GM12878 (cell line): ENCODE measurements around the gene TEKT1. TPM values are rescaled to one million over a fixed set of nuclear protein-coding genes. Genes with fewer than 3 reads are reported as not detected.

Source experiments
- ATAC-seq: fragments of 200-7000 bp; cut with Tn5 transposase; 3 replicates; pipeline ENCODE4 v1.9.1; 2020; ENCODE audit warnings: mild to moderate bottlenecking, moderate library complexity
- BruUV-seq: library from RNA; stranded (reverse); fragments of 400-500 nt; replicated peaks from 2 replicates; lab custom pipeline; 2021; lab: Mats Ljungman, UMichigan
- CTCF ChIA-PET: fragments of 300-600 bp; sonication (Branson Sonifier 250); formaldehyde crosslinking; extraction: SDS; loops from one replicate; lab custom pipeline; 2021; ENCODE audit warnings: inconsistent platforms; lab: Yijun Ruan, JAX
- POLR2A ChIA-PET: fragments of 350-600 bp; formaldehyde crosslinking; extraction: SDS; loops from one replicate; lab custom pipeline; 2021; ENCODE audit warnings: inconsistent platforms; lab: Charles Lee
- RAD21 ChIA-PET: fragments of 300-600 bp; sonication (Branson Sonifier 250); formaldehyde crosslinking; loops from one replicate; lab custom pipeline; 2023; ENCODE audit warnings: antibody characterized with exemption; ENCODE audit not compliant: unreplicated experiment; lab: Charles Lee
- SMC1A ChIA-PET: fragments of 300-600 bp; sonication (Branson Sonifier 250); formaldehyde crosslinking; loops from one replicate; lab custom pipeline; 2023; ENCODE audit not compliant: unreplicated experiment, uncharacterized antibody; lab: Charles Lee
- DNase-seq: peaks from one replicate; pipeline ENCODE4 v3.0.0-alpha.2; 2011; ENCODE audit warnings: low read depth, low spot score
- FAIRE-seq: peaks from 3 replicates; lab custom pipeline; 2011; peaks lifted over from hg19 to GRCh38; lab: Jason Lieb, UNC
- H2AFZ ChIP-seq: 2 replicates; pipeline ENCODE4 v1.6.0; 2011; ENCODE audit warnings: low read depth, low read length, control low read depth; ENCODE audit not compliant: control insufficient read depth
- H3K27ac ChIP-seq: 2 replicates; pipeline ENCODE4 v1.5.1; 2011; ENCODE audit warnings: control low read depth; ENCODE audit not compliant: control insufficient read depth, insufficient read depth
- H3K27me3 ChIP-seq, 2 experiments: replicated peaks in 1 of 2; 2 replicates each; pipeline versions ENCODE4 v1.6.0 to v1.6.1; 2011; ENCODE audit warnings: low read length in 1 of 2; ENCODE audit not compliant: control insufficient read depth in 2 of 2, insufficient read depth in 2 of 2
- H3K36me3 ChIP-seq, 2 experiments: 2 replicates each; pipeline ENCODE4 v1.5.1; 2011; ENCODE audit warnings: low read length in 1 of 2; ENCODE audit not compliant: control insufficient read depth in 2 of 2, insufficient read depth in 2 of 2
- H3K4me1 ChIP-seq: 2 replicates; pipeline ENCODE4 v1.6.1; 2011; ENCODE audit warnings: mild to moderate bottlenecking, low read length, moderate library complexity, mixed read lengths; ENCODE audit not compliant: control insufficient read depth, insufficient read depth
- H3K4me2 ChIP-seq: 2 replicates; pipeline ENCODE4 v1.6.0; 2011; ENCODE audit warnings: control low read depth; ENCODE audit not compliant: control insufficient read depth, insufficient read depth
- H3K4me3 ChIP-seq: fragments of 200-600 bp; sonication (generic); 2 replicates; pipeline ENCODE4 v1.5.1; 2016
- H3K79me2 ChIP-seq: 2 replicates; pipeline ENCODE4 v1.6.0; 2011; ENCODE audit warnings: low read length; ENCODE audit not compliant: control insufficient read depth, insufficient read depth
- H3K9ac ChIP-seq: 2 replicates; pipeline ENCODE4 v1.8.0; 2011; ENCODE audit warnings: low read length, control low read depth, mixed read lengths; ENCODE audit not compliant: control insufficient read depth, insufficient read depth
- H3K9me3 ChIP-seq: replicated peaks from 3 replicates; pipeline ENCODE4 v1.5.1; 2011; ENCODE audit warnings: mild to moderate bottlenecking, low read length; ENCODE audit not compliant: control insufficient read depth, insufficient read depth
- H4K20me1 ChIP-seq: 2 replicates; pipeline ENCODE4 v1.6.0; 2011; ENCODE audit not compliant: control insufficient read depth, insufficient read depth
- ATF7 ChIP-seq: fragments of 450-650 bp; IDR thresholded peaks from 2 replicates; pipeline ENCODE4 v1.6.1; 2016; ENCODE audit warnings: low read depth, mild to moderate bottlenecking
- BACH1 ChIP-seq: fragments of 450-650 bp; IDR thresholded peaks from 2 replicates; pipeline ENCODE4 v1.6.1; 2017; ENCODE audit warnings: mild to moderate bottlenecking, borderline replicate concordance
- DPF2 ChIP-seq: fragments of 450-650 bp; IDR thresholded peaks from 2 replicates; pipeline ENCODE4 v1.6.1; 2017; ENCODE audit warnings: mild to moderate bottlenecking
- HDGF ChIP-seq: fragments of 450-650 bp; IDR thresholded peaks from 2 replicates; pipeline ENCODE4 v1.6.1; 2016; ENCODE audit warnings: antibody characterized with exemption
- IKZF1 ChIP-seq: fragments of 450-650 bp; conservative IDR thresholded peaks from 2 replicates; pipeline ENCODE4 v1.6.1; 2017; ENCODE audit warnings: antibody characterized with exemption, mild to moderate bottlenecking
- IKZF2 ChIP-seq, 2 experiments: fragments of 450-650 bp; IDR thresholded peaks; 2 replicates each; pipeline ENCODE4 v1.6.1; 2017; ENCODE audit warnings: mild to moderate bottlenecking in 2 of 2, moderate library complexity in 2 of 2
- NBN ChIP-seq: fragments of 450-650 bp; IDR thresholded peaks from 2 replicates; pipeline ENCODE4 v1.6.1; 2016
- POU2F2 ChIP-seq: IDR thresholded peaks from 3 replicates; pipeline ENCODE4 v1.6.1; 2011; ENCODE audit warnings: low read depth, mild to moderate bottlenecking, low read length, borderline replicate concordance
- RAD21 ChIP-seq: IDR thresholded peaks from 2 replicates; pipeline ENCODE4 v1.6.1; 2011; ENCODE audit warnings: mild to moderate bottlenecking, low read depth, low read length, moderate library complexity; ENCODE audit not compliant: insufficient read depth
- RUNX3 ChIP-seq: IDR thresholded peaks from 2 replicates; pipeline ENCODE4 v1.6.1; 2012; ENCODE audit warnings: low read length, inconsistent platforms
- SMARCA5 ChIP-seq: fragments of 450-650 bp; IDR thresholded peaks from 2 replicates; pipeline ENCODE4 v1.6.1; 2017; ENCODE audit warnings: mild to moderate bottlenecking
- ZSCAN29 ChIP-seq: fragments of 450-650 bp; IDR thresholded peaks from 2 replicates; pipeline ENCODE4 v1.6.1; 2017; ENCODE audit warnings: mild to moderate bottlenecking, moderate library complexity
- WGBS: methylation state at CpG from one replicate; pipeline ENCODE4 v1.1.6; 2016; ENCODE audit warnings: low lambda C conversion rate; ENCODE audit not compliant: insufficient replicate concordance, insufficient coverage; ENCODE audit errors: missing lambda C conversion rate; 5-methylcytosine and 5-hydroxymethylcytosine counted together
- in situ Hi-C: fragments of 300-500 bp; cut with MboI; formaldehyde crosslinking; loops from 9 replicates; pipeline ENCODE4 v1.14.3; 2018; ENCODE audit warnings: mixed read lengths
- intact Hi-C: fragments of 100-400 bp; cut with micrococcal nuclease; formaldehyde crosslinking; loops from one replicate; pipeline ENCODE4 v1.14.2; 2022; ENCODE audit not compliant: unreplicated experiment
- polyA plus RNA-seq, 11 experiments: library from polyadenylated mRNA; depleted of rRNA in 4 of 11; unstranded in 6 of 11; stranded (reverse) in 5 of 11; fragments of >200 nt; fragmentation: Nextera tagmentation in 4 of 11; fragmentation: Illumina TruSeq in 1 of 11; extraction: Ambion mirVana in 4 of 11; extraction: Trizol in 1 of 11; gene quantifications; 1 replicate in 1 of 11; 2 replicates in 10 of 11; pipeline versions ENCODE4 v1.2.1 to v1.2.3, GENCODE V29; 2011 to 2016; ENCODE audit warnings: inconsistent platforms in 2 of 11, missing spikeins in 2 of 11, low read depth in 1 of 11
- total RNA-seq, 4 experiments: library from RNA; depleted of rRNA in 3 of 4; stranded (reverse); fragments of >200 nt in 3 of 4; fragmentation: Illumina TruSeq in 1 of 4; extraction: Trizol in 1 of 4; gene quantifications; 2 replicates each; pipeline versions ENCODE4 v1.2.1 to v1.2.3, GENCODE V29; 2013 to 2021
- TF ChIP-seq, protein P1 (sequence below): fragments of 450-650 bp; IDR thresholded peaks from 2 replicates; pipeline ENCODE4 v1.6.1; 2017; ENCODE audit warnings: low read depth, mild to moderate bottlenecking, moderate library complexity
- TF ChIP-seq, protein P2 (sequence below): fragments of 450-650 bp; IDR thresholded peaks from 2 replicates; pipeline ENCODE4 v1.6.1; 2016; ENCODE audit warnings: mild to moderate bottlenecking
- TF ChIP-seq, protein P3 (sequence below): fragments of 450-650 bp; formaldehyde crosslinking; IDR thresholded peaks from 2 replicates; pipeline ENCODE4 v1.5.0; 2022; ENCODE audit warnings: mild to moderate bottlenecking, missing genetic modification characterization

TEKT1 gene
- total and polyA plus RNA-seq, 10 of the 15 experiments (the other 5 are each of a cell fraction or from before 2014, with no cell fraction given): not detected

DNA sequence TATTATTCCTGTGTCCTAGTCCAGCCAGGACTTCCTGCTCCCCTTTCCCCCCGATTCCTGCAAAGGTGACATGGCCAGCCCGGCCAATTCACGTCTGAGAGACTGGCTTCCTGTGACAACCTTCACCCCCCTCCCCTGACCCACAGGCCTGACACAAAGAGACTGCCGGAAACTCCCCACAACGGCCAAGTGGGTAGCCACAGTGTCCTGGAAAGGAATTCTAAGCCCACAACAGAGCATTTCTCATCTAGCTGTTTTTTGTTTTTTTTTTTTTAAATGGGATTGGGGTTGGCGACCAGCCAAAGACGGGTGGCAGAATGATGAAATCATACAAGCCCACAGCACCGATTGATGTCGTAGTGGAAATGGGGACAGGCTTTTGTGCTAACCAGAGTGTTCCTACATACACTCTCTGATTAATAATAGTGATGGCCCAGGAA lies 78.5 kb downstream of the TEKT1 start:
- in situ Hi-C loops: no loop called here

More for the DNA sequence above, 78.5 kb downstream of the TEKT1 start:
- no peak for FAIRE-seq
- Histone ChIP-seq H3K79me2 (peaks cover 24% of the 10 kb centered on the region), H3K9me3 (no peaks in the 10 kb centered on the region), H3K27ac (peak overlapping the region; percentile 15; the same call in 1 of the 2 replicates), H3K27me3 (no peaks in the 10 kb centered on the region), H3K4me3 (no peak overlapping the region), H2AFZ (peak overlapping the region; percentile 24; the same call in 1 of the 2 replicates), H3K9ac (no peak overlapping the region), H3K4me2 (no peak overlapping the region), H4K20me1 (no peaks in the 10 kb centered on the region), H3K4me1 (peaks cover 15% of the 10 kb centered on the region), H3K36me3 (peaks cover 0 to 1% of the 10 kb centered on the region in 2 experiments; a peak in 2 of 4 replicates)
- DNase-seq: no peak
- CTCF ChIA-PET: no interaction called here
- intact Hi-C loops: loop anchor here (10.0 kb wide), 2 partner anchors 88 to 262 kb away; partner anchors contain the start of gene RNASEK
- TF ChIP-seq IKZF1: peak; percentile 49
- TF ChIP-seq SMARCA5: no peak
- peak; percentile 31 to 43; a peak in 2 of 4 replicates for TF ChIP-seq IKZF2 (IDR thresholded peaks at IDR 0.05)
- TF ChIP-seq RUNX3: peak; percentile 37; the same call in 1 of the 2 replicates
- TF ChIP-seq NBN: peak; percentile 48; the same call in 1 of the 2 replicates
- TF ChIP-seq POU2F2: no peak
- TF ChIP-seq RAD21: no peak
- TF ChIP-seq, protein P1, sequence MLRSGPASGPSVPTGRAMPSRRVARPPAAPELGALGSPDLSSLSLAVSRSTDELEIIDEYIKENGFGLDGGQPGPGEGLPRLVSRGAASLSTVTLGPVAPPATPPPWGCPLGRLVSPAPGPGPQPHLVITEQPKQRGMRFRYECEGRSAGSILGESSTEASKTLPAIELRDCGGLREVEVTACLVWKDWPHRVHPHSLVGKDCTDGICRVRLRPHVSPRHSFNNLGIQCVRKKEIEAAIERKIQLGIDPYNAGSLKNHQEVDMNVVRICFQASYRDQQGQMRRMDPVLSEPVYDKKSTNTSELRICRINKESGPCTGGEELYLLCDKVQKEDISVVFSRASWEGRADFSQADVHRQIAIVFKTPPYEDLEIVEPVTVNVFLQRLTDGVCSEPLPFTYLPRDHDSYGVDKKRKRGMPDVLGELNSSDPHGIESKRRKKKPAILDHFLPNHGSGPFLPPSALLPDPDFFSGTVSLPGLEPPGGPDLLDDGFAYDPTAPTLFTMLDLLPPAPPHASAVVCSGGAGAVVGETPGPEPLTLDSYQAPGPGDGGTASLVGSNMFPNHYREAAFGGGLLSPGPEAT: peak; percentile 59; the same call in 1 of the 2 replicates
- peak; percentile 43; the same call in 1 of the 2 replicates for TF ChIP-seq ATF7
- TF ChIP-seq, protein P2, sequence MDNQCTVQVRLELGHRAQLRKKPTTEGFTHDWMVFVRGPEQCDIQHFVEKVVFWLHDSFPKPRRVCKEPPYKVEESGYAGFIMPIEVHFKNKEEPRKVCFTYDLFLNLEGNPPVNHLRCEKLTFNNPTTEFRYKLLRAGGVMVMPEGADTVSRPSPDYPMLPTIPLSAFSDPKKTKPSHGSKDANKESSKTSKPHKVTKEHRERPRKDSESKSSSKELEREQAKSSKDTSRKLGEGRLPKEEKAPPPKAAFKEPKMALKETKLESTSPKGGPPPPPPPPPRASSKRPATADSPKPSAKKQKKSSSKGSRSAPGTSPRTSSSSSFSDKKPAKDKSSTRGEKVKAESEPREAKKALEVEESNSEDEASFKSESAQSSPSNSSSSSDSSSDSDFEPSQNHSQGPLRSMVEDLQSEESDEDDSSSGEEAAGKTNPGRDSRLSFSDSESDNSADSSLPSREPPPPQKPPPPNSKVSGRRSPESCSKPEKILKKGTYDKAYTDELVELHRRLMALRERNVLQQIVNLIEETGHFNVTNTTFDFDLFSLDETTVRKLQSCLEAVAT: 0 out of 2 replicates have a peak, but pooled peaks have one; percentile 44
- TF ChIP-seq, protein P3, sequence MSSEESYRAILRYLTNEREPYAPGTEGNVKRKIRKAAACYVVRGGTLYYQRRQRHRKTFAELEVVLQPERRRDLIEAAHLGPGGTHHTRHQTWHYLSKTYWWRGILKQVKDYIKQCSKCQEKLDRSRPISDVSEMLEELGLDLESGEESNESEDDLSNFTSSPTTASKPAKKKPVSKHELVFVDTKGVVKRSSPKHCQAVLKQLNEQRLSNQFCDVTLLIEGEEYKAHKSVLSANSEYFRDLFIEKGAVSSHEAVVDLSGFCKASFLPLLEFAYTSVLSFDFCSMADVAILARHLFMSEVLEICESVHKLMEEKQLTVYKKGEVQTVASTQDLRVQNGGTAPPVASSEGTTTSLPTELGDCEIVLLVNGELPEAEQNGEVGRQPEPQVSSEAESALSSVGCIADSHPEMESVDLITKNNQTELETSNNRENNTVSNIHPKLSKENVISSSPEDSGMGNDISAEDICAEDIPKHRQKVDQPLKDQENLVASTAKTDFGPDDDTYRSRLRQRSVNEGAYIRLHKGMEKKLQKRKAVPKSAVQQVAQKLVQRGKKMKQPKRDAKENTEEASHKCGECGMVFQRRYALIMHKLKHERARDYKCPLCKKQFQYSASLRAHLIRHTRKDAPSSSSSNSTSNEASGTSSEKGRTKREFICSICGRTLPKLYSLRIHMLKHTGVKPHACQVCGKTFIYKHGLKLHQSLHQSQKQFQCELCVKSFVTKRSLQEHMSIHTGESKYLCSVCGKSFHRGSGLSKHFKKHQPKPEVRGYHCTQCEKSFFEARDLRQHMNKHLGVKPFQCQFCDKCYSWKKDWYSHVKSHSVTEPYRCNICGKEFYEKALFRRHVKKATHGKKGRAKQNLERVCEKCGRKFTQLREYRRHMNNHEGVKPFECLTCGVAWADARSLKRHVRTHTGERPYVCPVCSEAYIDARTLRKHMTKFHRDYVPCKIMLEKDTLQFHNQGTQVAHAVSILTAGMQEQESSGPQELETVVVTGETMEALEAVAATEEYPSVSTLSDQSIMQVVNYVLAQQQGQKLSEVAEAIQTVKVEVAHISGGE: no peak
- TF ChIP-seq HDGF: no peak
- TF ChIP-seq BACH1: no peak
- no peak for TF ChIP-seq DPF2
- TF ChIP-seq ZSCAN29: no peak
- RAD21 ChIA-PET: no interaction called here
- no TSS peak for BruUV-seq
- POLR2A ChIA-PET: no interaction called here
- WGBS: 63% methylated on average over 8 of the region's 9 CpGs
- SMC1A ChIA-PET: interaction anchor here (1.1 kb wide), 1 partner anchor 12 kb away, joined by 3 read pairs; no protein-coding TSS in a partner anchor
- peak; percentile 11; the same call in 1 of the 3 replicates for ATAC-seq
